Stimulated activated CD4-positive, alpha-beta T cell treated with anti-CD3 and anti-CD28 coated beads, Interleukin-15, amount 100 ng/mL, for 24 hours (primary cell): ENCODE results near the gene TMA7B.
"Not testable (repeated sequence)": the region's sequence is repeated elsewhere in the genome, so short reads cannot be mapped to it uniquely, and the experiment has no call there.

Experiments used
- DNase-seq: peaks from one replicate; pipeline ENCODE4 v3.0.0-alpha.2; 2020

Gene TMA7B

GRCh38 chr22:39985383-39986035 is 25.3 kb downstream of the TMA7B start:
- peak; percentile 32 for DNase-seq

DNA sequence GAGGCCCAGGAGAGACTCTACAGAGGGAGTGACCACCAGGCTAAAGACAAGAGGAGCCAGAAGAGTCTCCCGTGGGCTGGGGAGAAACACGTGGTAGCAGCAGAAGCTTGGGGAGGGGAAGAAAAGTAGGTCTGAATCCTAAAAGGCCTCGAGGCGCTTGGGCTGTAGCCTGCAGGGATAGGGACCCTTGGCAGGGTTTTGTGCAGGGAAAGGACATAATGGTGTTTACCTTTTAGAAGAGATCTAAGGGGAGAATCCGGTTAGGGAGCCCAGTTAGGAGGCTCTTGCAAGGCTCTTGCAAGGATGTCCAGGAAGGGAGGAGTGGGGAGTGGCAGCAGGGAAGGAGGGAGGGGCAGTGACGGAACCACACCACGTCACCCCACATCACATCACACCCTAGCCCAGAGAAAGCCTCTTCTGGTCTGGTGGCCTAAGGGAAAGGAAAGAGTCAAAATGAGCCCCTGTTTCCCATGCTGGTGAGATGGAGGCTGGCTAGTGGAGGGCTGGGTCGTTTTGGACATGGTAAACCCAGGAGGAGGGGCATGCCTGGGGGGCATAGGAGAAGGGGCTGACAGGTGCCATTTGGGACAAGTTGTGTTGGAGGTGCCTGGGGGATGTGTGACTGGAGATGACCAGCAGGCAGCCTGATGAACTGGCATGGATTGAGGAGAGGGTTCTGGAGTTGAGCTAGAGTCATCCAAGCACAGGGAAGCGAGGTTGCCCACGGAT is 28.4 kb downstream of the TMA7B start:
- DNase-seq: no peak

DNA sequence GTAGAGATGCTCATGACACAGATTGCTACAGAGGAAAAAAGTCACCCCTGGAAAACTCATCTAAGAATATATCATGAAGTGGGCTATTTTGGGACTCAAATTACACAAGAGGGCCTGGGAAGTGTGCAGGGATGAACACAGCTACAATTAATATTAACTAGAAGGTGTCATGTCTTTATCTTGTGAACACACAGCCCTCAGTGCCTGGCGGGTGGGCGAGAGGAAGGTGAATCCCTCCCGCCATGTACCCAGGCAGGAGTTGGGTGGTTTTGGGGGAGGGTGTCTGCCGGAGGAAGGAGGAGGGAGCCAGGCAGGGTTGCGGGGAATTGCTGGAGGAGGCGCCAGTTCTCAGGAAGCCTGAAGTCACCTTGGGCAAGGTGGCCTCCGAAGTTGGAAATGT is 29.4 kb downstream of the TMA7B start:
- DNase-seq: no peak

DNA sequence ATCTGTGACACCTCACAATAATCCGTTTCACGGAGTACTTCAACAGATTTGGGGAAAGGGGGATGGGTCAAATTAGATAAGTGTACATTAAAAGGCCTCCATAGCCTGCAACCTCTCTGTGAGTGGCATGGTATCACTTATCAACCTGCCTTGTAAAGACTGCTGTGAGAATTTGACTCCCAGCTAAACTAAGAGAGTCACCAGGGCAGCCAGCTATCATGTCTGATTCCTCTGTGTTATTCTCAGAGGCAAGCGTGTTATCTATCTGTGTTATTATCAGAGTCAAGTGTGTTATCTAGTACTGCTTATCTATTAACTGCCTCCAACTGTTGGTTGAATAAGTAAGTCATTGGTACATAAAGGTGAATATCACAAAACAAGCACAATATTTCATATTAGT is 30.5 kb downstream of the TMA7B start:
- no peak for DNase-seq

DNA sequence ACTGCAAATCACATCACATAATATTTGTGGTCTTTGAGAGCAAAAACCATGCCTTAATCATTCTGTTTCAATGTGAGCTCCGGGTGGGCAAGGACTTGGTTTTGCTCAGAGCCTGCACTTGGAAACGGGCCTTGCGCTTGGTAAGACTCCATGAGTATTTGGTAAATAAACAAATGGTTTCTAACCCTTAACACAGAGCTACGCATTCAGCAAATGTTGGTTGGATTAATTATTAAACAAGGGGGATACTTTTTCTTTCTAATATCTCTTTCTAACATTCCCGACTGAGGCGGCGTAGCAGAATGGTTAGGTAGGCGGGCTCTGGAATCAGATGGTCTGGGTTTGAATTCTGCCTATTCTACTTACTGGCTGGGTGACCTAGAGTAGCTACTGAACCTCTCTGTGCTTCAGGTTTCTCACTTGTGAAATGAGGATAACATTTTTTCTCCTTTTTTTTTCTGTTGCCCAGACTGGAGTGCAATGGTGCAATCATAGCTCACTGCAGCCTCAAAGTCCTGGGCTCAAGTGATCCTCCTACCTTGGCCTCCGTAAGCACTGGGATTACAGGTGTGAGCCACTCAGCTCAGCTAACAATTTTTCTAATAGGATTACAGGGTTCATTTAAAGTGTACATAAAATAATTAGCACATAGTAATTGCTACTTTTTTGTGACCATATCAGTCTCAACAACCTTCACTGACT is 31.1 kb downstream of the TMA7B start:
- DNase-seq: no peak

DNA sequence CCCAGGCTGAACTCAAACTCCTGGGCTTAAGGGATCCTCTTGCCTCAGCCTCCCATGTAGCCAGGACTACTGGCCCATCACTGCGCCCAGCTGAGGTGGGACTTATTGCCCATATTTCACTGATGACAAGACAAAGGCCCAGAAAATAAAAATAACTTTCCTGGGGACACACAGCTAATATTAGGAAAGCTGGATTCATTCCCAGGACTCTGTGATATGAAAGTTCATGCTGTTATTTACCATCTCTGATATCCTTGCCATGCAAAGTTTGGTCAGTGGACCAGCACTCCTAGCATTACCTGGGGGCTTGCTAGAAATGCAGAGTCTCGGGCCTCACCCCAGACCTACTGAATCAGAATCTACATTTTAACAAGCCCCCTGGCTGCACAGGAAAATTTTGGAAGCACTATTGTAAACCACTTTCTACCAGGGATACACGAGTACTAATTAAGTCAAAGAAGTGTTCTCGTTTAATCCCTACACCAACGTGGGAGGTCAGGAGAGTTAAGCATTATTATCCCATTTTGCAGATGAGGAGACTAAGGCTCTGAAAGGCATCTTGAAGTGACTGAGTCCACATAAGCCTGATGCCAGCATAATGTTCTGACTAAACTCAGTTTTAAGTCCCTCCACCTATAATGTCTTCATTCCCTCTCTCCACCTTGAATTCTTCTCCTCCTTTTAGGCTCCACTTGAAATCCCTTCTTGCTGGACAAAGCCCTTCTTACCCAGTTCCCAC is 32.1 kb downstream of the TMA7B start:
- DNase-seq: no peak

DNA sequence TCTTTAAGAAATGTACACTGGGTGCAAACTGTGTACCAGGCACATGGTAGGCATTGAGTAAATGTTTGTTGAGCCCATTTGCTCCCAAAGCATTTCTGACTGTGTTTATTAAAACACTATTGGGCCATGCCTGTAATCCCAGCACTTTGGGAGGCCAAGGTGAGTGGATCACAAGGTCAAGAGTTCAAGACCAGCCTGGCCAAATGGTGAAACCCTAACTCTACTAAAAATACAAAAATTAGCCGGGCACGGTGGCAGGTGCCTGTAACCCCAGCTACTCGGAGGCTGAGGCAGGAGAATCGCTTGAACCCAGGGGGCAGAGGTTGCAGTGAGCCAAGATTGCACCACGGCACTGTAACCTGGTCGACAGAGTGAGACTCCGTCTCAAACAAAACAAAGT is 32.7 kb downstream of the TMA7B start:
- DNase-seq: not testable (repeated sequence)

GRCh38 chr22:39994041-39994565 is 33.9 kb downstream of the TMA7B start:
- peak; percentile 59 for DNase-seq

DNA sequence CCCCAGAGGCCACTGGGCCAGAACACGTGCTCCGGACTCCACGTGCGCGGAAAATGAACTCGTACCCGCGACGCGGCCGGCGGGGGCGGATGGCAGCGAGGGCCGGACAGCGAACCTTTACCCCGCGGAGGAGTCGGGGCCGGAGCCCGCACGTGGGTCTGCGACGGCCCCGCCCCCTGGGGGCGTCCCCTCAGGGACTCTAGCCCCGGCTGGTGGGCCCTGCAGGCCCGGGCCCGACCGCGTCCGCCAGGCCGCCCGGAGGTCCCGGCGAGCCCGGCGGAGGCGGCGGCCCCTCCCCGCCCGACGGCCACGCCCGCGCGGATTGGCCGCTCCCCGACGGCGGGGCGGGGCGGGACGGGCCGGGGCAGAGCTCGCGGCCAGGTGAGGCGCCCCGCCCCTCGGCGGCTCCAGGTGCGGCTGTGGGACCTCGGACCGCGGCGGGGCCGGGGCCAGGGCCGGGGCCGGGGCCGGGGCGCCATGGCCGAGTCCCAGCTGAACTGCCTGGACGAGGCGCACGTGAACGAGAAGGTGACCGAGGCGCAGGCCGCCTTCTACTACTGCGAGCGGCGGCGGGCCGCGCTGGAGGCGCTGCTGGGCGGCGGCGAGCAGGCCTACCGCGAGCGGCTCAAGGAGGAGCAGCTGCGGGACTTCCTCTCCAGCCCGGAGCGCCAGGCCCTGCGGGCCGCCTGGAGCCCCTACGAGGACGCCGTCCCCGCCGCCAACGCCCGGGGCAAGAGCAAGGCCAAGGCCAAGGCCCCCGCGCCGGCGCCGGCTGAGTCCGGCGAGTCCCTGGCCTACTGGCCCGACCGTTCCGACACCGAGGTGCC is 34.6 kb downstream of the TMA7B start, which contains the start of gene FAM83F:
Gene FAM83F, plus strand, starts transcription at position 389 of the 827 bp plus-strand sequence. Its CDS starts 89 bp downstream, at position 478.
- DNase-seq: peak; percentile 59

GRCh38 chr22:39995393-39996252 is 35.4 kb downstream of the TMA7B start:
- no peak for DNase-seq

DNA sequence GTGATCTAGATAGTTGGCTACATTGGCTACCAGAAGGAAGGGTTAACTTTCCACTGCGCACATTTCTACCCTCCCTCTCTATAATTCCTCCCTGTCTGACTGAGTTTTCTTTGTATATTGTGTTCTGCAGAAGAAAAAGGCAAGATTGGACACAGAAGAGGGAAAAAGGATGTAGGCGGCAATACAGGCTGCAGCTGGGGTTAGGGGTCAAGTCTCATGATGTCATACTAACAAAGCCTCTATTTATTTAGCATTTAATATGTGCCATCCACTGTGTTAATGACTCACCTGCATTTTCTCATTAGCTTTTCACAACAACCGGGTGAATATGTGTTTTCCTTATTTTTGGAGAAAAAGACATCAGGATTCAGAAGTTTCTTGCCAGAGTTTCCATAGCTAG is 36.5 kb downstream of the TMA7B start:
- DNase-seq: no peak

- no peak for DNase-seq
These were observed 37.2 kb downstream of the TMA7B start for GRCh38 chr22:39997421-39997820.

DNA sequence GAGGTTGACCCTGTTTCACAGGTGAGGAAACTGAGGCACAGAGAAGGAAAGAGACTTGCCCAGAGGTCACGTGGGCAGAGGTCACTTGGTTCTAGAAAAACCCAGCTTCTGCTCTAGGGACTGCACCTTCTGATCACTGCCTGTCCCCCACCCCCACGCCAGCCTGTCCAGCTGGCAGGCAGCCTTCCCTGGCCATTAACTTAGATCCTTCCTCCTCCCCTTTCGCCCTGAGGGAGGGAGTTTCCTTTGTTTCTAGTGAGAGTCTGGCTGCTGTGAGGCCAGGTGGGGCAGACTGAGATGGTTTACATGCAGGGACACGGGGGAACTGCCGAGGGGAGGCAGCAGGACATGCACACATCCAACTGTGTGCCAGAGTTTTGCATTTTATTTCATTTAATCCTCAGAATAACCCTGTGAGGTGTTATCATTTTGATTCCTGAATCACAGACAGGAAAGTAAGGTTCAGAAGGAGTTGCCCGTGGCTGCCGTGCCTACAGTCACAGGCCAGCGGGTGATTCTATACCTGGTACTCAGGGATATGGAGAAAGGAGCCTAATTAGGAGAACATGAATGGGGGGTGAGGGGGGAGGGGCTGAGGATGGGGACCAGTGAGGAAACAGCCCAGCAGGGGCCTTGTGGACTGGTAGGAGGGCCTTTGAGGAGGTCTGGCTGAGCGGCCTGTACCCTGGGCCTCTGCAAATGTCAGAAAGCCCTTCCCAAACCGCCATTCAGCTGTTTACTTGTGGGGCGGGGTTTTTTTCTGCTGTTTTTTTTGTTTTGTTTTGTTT is 37.9 kb downstream of the TMA7B start:
- DNase-seq: no peak

DNA sequence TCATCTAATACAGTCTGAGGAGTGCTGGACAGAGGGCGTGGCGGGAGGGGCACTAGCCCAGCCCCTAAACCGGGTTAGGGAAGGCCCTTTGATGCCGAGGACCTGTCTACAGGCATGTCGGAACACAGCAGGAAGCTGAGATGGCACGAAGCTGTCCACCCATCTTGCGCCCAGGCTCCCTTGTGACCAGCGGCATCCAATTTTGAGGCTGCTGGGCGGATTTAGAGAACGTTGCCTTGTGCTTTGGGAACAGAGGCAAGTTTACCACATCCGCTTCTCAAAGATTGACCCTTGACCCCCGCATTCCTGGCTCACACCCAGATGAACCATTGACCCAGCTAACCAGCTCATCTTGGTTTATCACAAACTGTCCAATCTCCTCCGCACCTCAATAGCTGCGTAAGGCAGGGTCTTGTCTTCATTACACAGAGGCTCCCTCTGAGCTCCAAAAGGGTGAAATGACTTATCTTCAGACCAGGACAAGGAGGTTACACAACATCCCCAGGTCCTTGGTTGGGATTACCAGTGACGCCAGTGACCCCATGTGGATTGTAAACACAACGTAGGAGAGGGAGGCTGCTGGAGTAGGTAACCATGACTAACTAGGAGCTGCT is 39.1 kb downstream of the TMA7B start:
- DNase-seq: no peak

DNA sequence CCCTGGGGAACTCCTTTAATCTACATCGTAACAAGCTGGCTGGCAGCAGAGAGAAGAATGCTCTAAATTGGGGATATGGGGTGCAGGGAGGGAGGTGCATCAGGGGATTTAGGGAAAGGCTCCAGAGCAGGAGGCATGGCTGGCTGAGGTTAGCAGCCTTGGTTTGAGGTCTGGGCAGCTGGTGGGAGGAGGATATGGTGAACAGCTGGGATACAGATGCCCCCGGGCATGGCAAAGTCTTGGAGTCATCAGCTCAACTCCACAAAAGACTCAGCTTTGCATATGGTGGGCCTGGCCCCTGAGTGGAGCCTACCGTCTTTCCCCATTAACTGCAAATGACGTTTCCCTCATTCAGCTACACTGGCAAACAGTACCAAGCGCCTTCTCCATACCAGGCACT is 40.0 kb downstream of the TMA7B start:
- no peak for DNase-seq

GRCh38 chr22:40001106-40001505 is 40.9 kb downstream of the TMA7B start:
- DNase-seq: no peak

DNA sequence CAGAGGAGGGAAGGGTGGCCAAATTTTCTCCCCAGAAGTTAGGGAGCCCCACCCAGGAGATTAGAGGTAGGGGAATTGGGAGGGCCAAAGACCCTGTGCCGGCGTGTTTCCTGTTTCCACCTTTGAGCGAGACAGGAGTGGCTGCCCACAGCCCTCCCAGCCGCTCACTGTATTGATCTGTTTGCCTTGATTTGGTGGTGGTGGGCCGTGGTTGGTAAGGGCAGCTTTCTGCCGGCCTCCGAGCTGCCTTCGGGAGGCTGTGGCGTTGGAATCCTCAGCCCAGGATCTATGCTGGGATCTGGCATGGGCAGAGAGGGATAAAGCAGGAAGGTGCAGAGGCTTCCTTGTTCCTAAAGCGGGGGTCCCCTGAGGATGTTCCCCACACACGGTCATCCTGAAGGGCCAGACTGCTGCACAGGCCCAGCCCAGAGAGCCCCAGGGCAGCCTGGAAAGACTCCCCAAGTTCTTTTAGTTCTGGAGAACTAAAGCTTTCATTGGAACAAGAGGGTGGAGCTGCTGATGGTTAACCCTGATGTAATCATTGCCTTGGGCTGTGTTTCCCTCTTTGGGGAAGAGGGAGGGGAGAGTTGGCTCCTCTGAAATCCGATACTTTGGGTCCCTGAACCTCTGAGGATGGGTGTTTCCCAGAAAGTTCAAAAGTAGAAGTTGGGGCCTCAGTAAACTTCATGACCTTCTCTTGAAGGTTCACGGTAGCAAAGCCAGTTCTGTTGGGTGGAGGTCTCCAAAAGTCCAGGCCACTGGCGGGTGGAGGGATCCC is 41.8 kb downstream of the TMA7B start:
- DNase-seq: no peak

GRCh38 chr22:40002935-40003715 is 42.9 kb downstream of the TMA7B start:
- DNase-seq: no peak
